ENCODE data around the gene JUP.

GRCh38 chr17:41723801-41724475 is 62.6 kb downstream of the JUP start:
- TF ChIP-seq RARB (CRISPR knock-in tag; IDR thresholded peaks at IDR 0.05) = no peak
- TF ChIP-seq PPARA (CRISPR knock-in tag; IDR thresholded peaks at IDR 0.05; ENCODE audit: borderline replicate concordance) = no peak
- no peak for TF ChIP-seq ZC3H10 (CRISPR knock-in tag; IDR thresholded peaks at IDR 0.05)
- TF ChIP-seq ESRRG (CRISPR knock-in tag; IDR thresholded peaks at IDR 0.05) = no peak
- no peak for TF ChIP-seq ZNF565 (CRISPR knock-in tag; conservative IDR thresholded peaks at IDR 0.05; ENCODE audit: low read depth)
- no peak for TF ChIP-seq POU6F1 (CRISPR knock-in tag; IDR thresholded peaks at IDR 0.05; ENCODE audit: borderline replicate concordance, low read depth)
- TF ChIP-seq OSR1 (CRISPR knock-in tag; IDR thresholded peaks at IDR 0.05) = no peak
- no peak for TF ChIP-seq CSRNP3 (CRISPR knock-in tag; IDR thresholded peaks at IDR 0.05)
- TF ChIP-seq ZFP3 (CRISPR knock-in tag; IDR thresholded peaks at IDR 0.05) = no peak
- TF ChIP-seq ZNF70 (CRISPR knock-in tag; IDR thresholded peaks at IDR 0.05) = no peak
- no peak for TF ChIP-seq TCF4 (CRISPR knock-in tag; IDR thresholded peaks at IDR 0.05; ENCODE audit: borderline replicate concordance)
